GM12875 (cell line): ENCODE results near the gene DNAJC15.

Experiments used
- H3K4me3 ChIP-seq: one replicate; pipeline ENCODE4 v1.5.1; 2011; ENCODE audit warnings: low read depth, low read length, control low read depth
- CTCF ChIP-seq: IDR thresholded peaks from 2 replicates; pipeline ENCODE4 v1.5.1; 2011; ENCODE audit warnings: low read depth, mild to moderate bottlenecking, control low read depth, inconsistent platforms, low read length, moderate library complexity, borderline replicate concordance; ENCODE audit not compliant: insufficient read depth

Gene DNAJC15

GRCh38 chr13:43078399-43078798 is 55.0 kb downstream of the DNAJC15 start:
- H3K4me3 ChIP-seq: no peak overlapping the region
- TF ChIP-seq CTCF: no peak

GRCh38 chr13:43079392-43079931 is 56.1 kb downstream of the DNAJC15 start:
- TF ChIP-seq CTCF: no peak
- H3K4me3 ChIP-seq: no peak overlapping the region

GRCh38 chr13:43080199-43080598 is 56.8 kb downstream of the DNAJC15 start:
- TF ChIP-seq CTCF: no peak
- H3K4me3 ChIP-seq: no peak overlapping the region

- no peak for TF ChIP-seq CTCF
- H3K4me3 ChIP-seq: no peak overlapping the region
Observed at GRCh38 chr13:43081866-43082265, 58.5 kb downstream of the DNAJC15 start.

GRCh38 chr13:43083750-43084149 is 60.4 kb downstream of the DNAJC15 start:
- TF ChIP-seq CTCF: no peak
- H3K4me3 ChIP-seq: no peak overlapping the region

- no peak overlapping the region for H3K4me3 ChIP-seq
- no peak for TF ChIP-seq CTCF
Observed at GRCh38 chr13:43085545-43085944, 62.2 kb downstream of the DNAJC15 start.

GRCh38 chr13:43086181-43086580 is 62.8 kb downstream of the DNAJC15 start:
- TF ChIP-seq CTCF: no peak
- no peak overlapping the region for H3K4me3 ChIP-seq
